ENCODE data around the gene POU2F3. TPM values are rescaled to one million over a fixed set of nuclear protein-coding genes. Genes with fewer than 3 reads are reported as not detected.

POU2F3 gene
- total and polyA plus RNA-seq, 2 of the 8 experiments (the other 6 are each of a cell fraction or from before 2014, with no cell fraction given) = 1.0 to 2.1 TPM

DNA sequence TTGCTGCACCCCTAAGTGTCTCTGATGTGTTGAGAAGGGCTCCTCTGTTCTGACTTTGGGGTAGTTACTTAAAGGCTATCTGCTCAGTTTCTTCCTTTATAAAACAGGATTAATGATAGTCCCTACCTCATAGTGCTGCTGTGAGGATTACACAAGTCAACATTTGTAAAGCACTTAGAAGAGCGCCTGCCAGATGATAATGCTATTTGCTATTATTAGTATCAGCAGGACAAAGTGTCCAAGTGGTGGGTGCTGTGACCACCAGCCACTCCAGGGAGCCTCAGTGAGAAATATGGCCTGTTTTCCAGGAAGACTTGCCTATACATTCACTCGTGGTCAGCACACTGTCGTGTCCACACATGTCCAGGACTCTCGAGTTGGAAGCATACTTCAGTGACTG is 16.2 kb downstream of the POU2F3 start (continued):
- TF ChIP-seq RFX5 (IDR thresholded peaks at IDR 0.05; ENCODE audit: borderline replicate concordance, low read depth, low read length) (no peak), ASH2L (IDR thresholded peaks at IDR 0.05; ENCODE audit: low read length) (no peak), POU5F1 (IDR thresholded peaks at IDR 0.05; ENCODE audit: low read depth, low read length) (no peak), GABPA (IDR thresholded peaks at IDR 0.05; ENCODE audit: borderline replicate concordance, insufficient read depth, low read length) (no peak)
